H9 (cell line): ENCODE measurements around the gene MUC22. TPM values are rescaled to one million over a fixed set of nuclear protein-coding genes. Genes with fewer than 3 reads are reported as not detected.

Experiments
- DNase-seq: peaks from one replicate; pipeline ENCODE4 v3.0.0-alpha.2; 2017
- H2AFZ ChIP-seq: one replicate; pipeline ENCODE4 v1.6.1; 2013; ENCODE audit warnings: mild to moderate bottlenecking, low read length, control low read depth, moderate library complexity
- H2AK5ac ChIP-seq: 2 replicates; pipeline ENCODE4 v1.6.1; 2013; ENCODE audit warnings: low read length, control low read depth, mixed read lengths; ENCODE audit not compliant: insufficient read length
- H2BK120ac ChIP-seq: one replicate; pipeline ENCODE4 v1.6.1; 2013; ENCODE audit warnings: low read depth, mild to moderate bottlenecking, low read length, control low read depth, inconsistent platforms; ENCODE audit not compliant: poor library complexity, severe bottlenecking
- H2BK12ac ChIP-seq: 2 replicates; pipeline ENCODE4 v1.6.1; 2013; ENCODE audit warnings: low read length, control low read depth, mixed read lengths, low read depth; ENCODE audit not compliant: insufficient read length
- H2BK15ac ChIP-seq: 2 replicates; pipeline ENCODE4 v1.6.1; 2013; ENCODE audit warnings: low read depth, low read length, control low read depth
- H2BK20ac ChIP-seq: one replicate; pipeline ENCODE4 v1.6.1; 2013; ENCODE audit warnings: low read depth, mild to moderate bottlenecking, low read length, control low read depth, inconsistent platforms; ENCODE audit not compliant: poor library complexity, severe bottlenecking
- H2BK5ac ChIP-seq: 2 replicates; pipeline ENCODE4 v1.6.1; 2013; ENCODE audit warnings: low read length, control low read depth, mixed read lengths; ENCODE audit not compliant: insufficient read length
- H3K14ac ChIP-seq: 2 replicates; pipeline ENCODE4 v1.6.1; 2013; ENCODE audit warnings: low read length, control low read depth; ENCODE audit not compliant: insufficient read depth
- H3K18ac ChIP-seq: 2 replicates; pipeline ENCODE4 v1.6.1; 2013; ENCODE audit warnings: low read depth, mild to moderate bottlenecking, mixed read lengths, low read length, control low read depth; ENCODE audit not compliant: insufficient read length
- H3K23ac ChIP-seq: 2 replicates; pipeline ENCODE4 v1.6.1; 2013; ENCODE audit warnings: low read length, control low read depth, mixed read lengths, low read depth; ENCODE audit not compliant: insufficient read length
- H3K23me2 ChIP-seq: 2 replicates; pipeline ENCODE4 v1.6.1; 2013; ENCODE audit warnings: low read depth, mild to moderate bottlenecking, mixed read lengths, low read length, control low read depth; ENCODE audit not compliant: insufficient read length, poor library complexity, severe bottlenecking
- H3K27ac ChIP-seq: 2 replicates; pipeline ENCODE4 v1.5.1; 2013; ENCODE audit warnings: low read length, control low read depth, mixed read lengths, low read depth; ENCODE audit not compliant: insufficient read length
- H3K27me3 ChIP-seq: 2 replicates; pipeline ENCODE4 v1.6.1; 2013; ENCODE audit warnings: low read length, control low read depth, inconsistent platforms; ENCODE audit not compliant: insufficient read depth
- H3K4ac ChIP-seq: 2 replicates; pipeline ENCODE4 v1.6.1; 2013; ENCODE audit warnings: low read depth, mild to moderate bottlenecking, control low read depth, inconsistent platforms, low read length, moderate library complexity
- H3K4me1 ChIP-seq: 2 replicates; pipeline ENCODE4 v1.6.1; 2013; ENCODE audit warnings: low read length, control low read depth, inconsistent platforms; ENCODE audit not compliant: insufficient read depth
- H3K4me2 ChIP-seq: 2 replicates; pipeline ENCODE4 v1.6.1; 2013; ENCODE audit warnings: low read length, control low read depth, mixed read lengths; ENCODE audit not compliant: insufficient read length, insufficient read depth
- H3K56ac ChIP-seq: 2 replicates; pipeline ENCODE4 v1.6.1; 2013; ENCODE audit warnings: low read depth, mild to moderate bottlenecking, mixed read lengths, low read length, control low read depth; ENCODE audit not compliant: insufficient read length
- H3K79me1 ChIP-seq: 2 replicates; pipeline ENCODE4 v1.6.1; 2013; ENCODE audit warnings: low read depth, mild to moderate bottlenecking, moderate library complexity, low read length, control low read depth, inconsistent platforms; ENCODE audit not compliant: insufficient read depth, poor library complexity, severe bottlenecking
- H3K79me2 ChIP-seq: 2 replicates; pipeline ENCODE4 v1.6.1; 2013; ENCODE audit warnings: low read length, control low read depth, inconsistent platforms; ENCODE audit not compliant: insufficient read depth
- H3K9ac ChIP-seq: 2 replicates; pipeline ENCODE4 v1.6.1; 2013; ENCODE audit warnings: low read length, control low read depth, mixed read lengths; ENCODE audit not compliant: insufficient read length; ENCODE audit errors: extremely low read depth
- H3K9me3 ChIP-seq: one replicate; pipeline ENCODE4 v1.6.1; 2013; ENCODE audit warnings: low read depth, low read length, inconsistent platforms; ENCODE audit not compliant: control insufficient read depth
- H3T11ph ChIP-seq: one replicate; pipeline ENCODE4 v1.6.1; 2013; ENCODE audit warnings: mild to moderate bottlenecking, low read length, control low read depth, inconsistent platforms
- H4K20me1 ChIP-seq: one replicate; pipeline ENCODE4 v1.6.1; 2013; ENCODE audit not compliant: control insufficient read depth, insufficient read length, insufficient read depth
- H4K5ac ChIP-seq: 2 replicates; pipeline ENCODE4 v1.6.1; 2013; ENCODE audit warnings: low read depth, mild to moderate bottlenecking, mixed read lengths, low read length, control low read depth; ENCODE audit not compliant: insufficient read length
- H4K8ac ChIP-seq: replicated peaks from 2 replicates; pipeline ENCODE4 v1.6.1; 2013; ENCODE audit warnings: low read length, control low read depth, mixed read lengths, low read depth; ENCODE audit not compliant: insufficient read length
- H4K91ac ChIP-seq: 2 replicates; pipeline ENCODE4 v1.6.1; 2013; ENCODE audit warnings: low read depth, mild to moderate bottlenecking, moderate library complexity, mixed read lengths, low read length, control low read depth; ENCODE audit not compliant: insufficient read length
- H3K27ac Mint-ChIP-seq, 3 experiments: 2 replicates in 2 of 3; 3 replicates in 1 of 3; pipeline ENCODE4 v1.8.0; 2020 to 2021; ENCODE audit warnings: mixed read lengths in 3 of 3, mild to moderate bottlenecking in 1 of 3, moderate library complexity in 1 of 3
- H3K27me3 Mint-ChIP-seq: 2 replicates; pipeline ENCODE4 v1.8.0; 2021; ENCODE audit warnings: low read depth, mild to moderate bottlenecking, moderate library complexity, mixed read lengths
- H3K36me3 Mint-ChIP-seq, 3 experiments: 2 replicates in 2 of 3; 3 replicates in 1 of 3; pipeline ENCODE4 v1.8.0; 2020 to 2021; ENCODE audit warnings: low read depth in 3 of 3, mixed read lengths in 3 of 3; ENCODE audit not compliant: insufficient read depth in 1 of 3
- H3K4me1 Mint-ChIP-seq, 2 experiments: 2 replicates each; pipeline ENCODE4 v1.8.0; 2020; ENCODE audit warnings: mixed read lengths in 2 of 2
- H3K4me3 Mint-ChIP-seq, 2 experiments: 2 replicates in 1 of 2; 3 replicates in 1 of 2; pipeline ENCODE4 v1.8.0; 2020 to 2021; ENCODE audit warnings: mild to moderate bottlenecking in 2 of 2, mixed read lengths in 2 of 2, moderate library complexity in 1 of 2
- H3K9me3 Mint-ChIP-seq, 2 experiments: 2 replicates in 1 of 2; 3 replicates in 1 of 2; pipeline ENCODE4 v1.8.0; 2020; ENCODE audit warnings: mild to moderate bottlenecking in 2 of 2, mixed read lengths in 2 of 2, moderate library complexity in 1 of 2
- CTCF ChIP-seq: fragments of 200-600 bp; sonication (generic); conservative IDR thresholded peaks from 3 replicates; pipeline ENCODE4 v1.8.0; 2021; ENCODE audit warnings: antibody characterized with exemption, mild to moderate bottlenecking
- WGBS: extraction: QIAGEN DNeasy Blood & Tissue Kit; methylation state at CpG from one replicate; pipeline ENCODE4 v1.1.7; 2013; ENCODE audit warnings: missing lambda C conversion rate, low lambda C conversion rate, mixed read lengths; ENCODE audit not compliant: insufficient read length; ENCODE audit errors: extremely low coverage; 5-methylcytosine and 5-hydroxymethylcytosine counted together
- total RNA-seq: library from RNA; stranded (reverse); gene quantifications from 2 replicates; pipeline ENCODE4 v1.2.1, GENCODE V29; 2021

Gene MUC22
- total RNA-seq, 1 experiment from 2014 or later, result not detected

- H3K4me1 ChIP-seq, result no peaks in the 10 kb centered on the region
- H3K56ac ChIP-seq, result no peak overlapping the region
- WGBS, result no CpG with 5 or more reads among the region's 8 CpGs
- H2BK12ac ChIP-seq, result no peak overlapping the region
- H2AK5ac ChIP-seq, result no peak overlapping the region
- no peak overlapping the region for H3K4ac ChIP-seq
- H2BK5ac ChIP-seq, result no peak overlapping the region
- H3K4me2 ChIP-seq, result no peak overlapping the region
- no peaks in the 10 kb centered on the region for H4K20me1 ChIP-seq
- no peak overlapping the region for H2BK120ac ChIP-seq
- no peak overlapping the region for H2AFZ ChIP-seq
- no peak overlapping the region for H2BK20ac ChIP-seq
- no peaks in the 10 kb centered on the region for H3K79me2 ChIP-seq
- H3K23ac ChIP-seq, result no peak overlapping the region
- H3K27me3 ChIP-seq, result no peaks in the 10 kb centered on the region
- Mint-ChIP-seq H3K4me3 (no peak overlapping the region), H3K9me3 (no peaks in the 10 kb centered on the region), H3K27me3 (no peaks in the 10 kb centered on the region; the same call in 1 of the 2 replicates), H3K27ac (no peak overlapping the region), H3K4me1 (peaks cover 17 to 18% of the 10 kb centered on the region in 2 experiments), H3K36me3 (no peaks in the 10 kb centered on the region)
- no peak overlapping the region for H4K8ac ChIP-seq
- no peak overlapping the region for H3K27ac ChIP-seq
- no peak overlapping the region for H2BK15ac ChIP-seq
- no peaks in the 10 kb centered on the region for H3K79me1 ChIP-seq
- no peak for DNase-seq
- no peak overlapping the region for H3K14ac ChIP-seq
- no peak overlapping the region for H3T11ph ChIP-seq
- H3K23me2 ChIP-seq, result no peaks in the 10 kb centered on the region
- TF ChIP-seq CTCF, result no peak
- H4K91ac ChIP-seq, result no peak overlapping the region
- H3K9ac ChIP-seq, result no peak overlapping the region
- no peak overlapping the region for H3K18ac ChIP-seq
- H4K5ac ChIP-seq, result no peak overlapping the region
- no peaks in the 10 kb centered on the region for H3K9me3 ChIP-seq
Observed at GRCh38 chr6:31060145-31060544, 49.9 kb downstream of the MUC22 start.
